Measurements from ENCODE around the gene GATAD2B.

DNA sequence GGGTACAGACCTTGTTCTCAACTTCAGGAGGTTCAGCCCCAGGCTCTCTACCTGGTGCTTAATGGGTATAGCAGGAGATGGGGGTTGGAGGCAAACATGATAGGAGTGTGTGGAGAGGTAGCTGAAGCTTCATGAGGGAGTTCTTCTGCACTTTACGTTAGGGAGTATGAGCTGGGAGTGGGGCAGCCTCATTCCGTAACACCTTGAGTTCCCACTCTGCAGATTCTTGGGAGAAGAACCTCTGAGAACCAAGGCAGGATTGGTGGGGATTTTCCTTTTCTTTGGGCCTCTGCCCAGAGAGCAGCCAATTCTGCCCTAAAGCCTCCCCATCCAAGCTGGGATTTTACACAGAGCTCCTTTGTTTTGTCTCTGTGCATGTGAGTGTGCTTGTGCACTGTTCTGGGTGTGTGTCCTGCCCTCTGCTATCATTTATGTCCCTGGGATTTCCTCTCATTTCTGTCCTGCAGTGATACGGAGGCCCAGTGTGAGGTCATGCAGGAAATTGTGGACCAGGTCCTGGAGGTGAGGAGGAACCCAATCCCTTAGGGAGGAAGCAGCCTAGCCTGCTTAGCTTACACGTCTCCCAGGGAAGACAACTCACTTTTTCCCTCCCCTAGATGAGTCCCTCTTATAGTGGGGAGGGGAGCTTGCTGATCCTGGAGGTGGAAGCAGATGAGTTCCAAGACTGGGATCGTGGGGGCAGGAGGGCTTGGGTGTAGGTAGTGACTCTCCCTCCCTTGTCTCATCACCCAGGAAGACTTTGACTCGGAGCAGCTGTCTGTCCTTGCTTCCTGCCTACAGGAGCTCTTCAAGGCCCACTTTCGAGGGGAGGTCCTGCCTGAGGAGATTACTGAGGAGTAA lies 159.2 kb downstream of the GATAD2B start:
- TF ChIP-seq ZNF202 (tag by site-specific recombination; IDR thresholded peaks at IDR 0.05; ENCODE audit: borderline replicate concordance): no peak
- TF ChIP-seq ZBTB10 (tag by site-specific recombination; IDR thresholded peaks at IDR 0.05): no peak
- TF ChIP-seq, protein P1, sequence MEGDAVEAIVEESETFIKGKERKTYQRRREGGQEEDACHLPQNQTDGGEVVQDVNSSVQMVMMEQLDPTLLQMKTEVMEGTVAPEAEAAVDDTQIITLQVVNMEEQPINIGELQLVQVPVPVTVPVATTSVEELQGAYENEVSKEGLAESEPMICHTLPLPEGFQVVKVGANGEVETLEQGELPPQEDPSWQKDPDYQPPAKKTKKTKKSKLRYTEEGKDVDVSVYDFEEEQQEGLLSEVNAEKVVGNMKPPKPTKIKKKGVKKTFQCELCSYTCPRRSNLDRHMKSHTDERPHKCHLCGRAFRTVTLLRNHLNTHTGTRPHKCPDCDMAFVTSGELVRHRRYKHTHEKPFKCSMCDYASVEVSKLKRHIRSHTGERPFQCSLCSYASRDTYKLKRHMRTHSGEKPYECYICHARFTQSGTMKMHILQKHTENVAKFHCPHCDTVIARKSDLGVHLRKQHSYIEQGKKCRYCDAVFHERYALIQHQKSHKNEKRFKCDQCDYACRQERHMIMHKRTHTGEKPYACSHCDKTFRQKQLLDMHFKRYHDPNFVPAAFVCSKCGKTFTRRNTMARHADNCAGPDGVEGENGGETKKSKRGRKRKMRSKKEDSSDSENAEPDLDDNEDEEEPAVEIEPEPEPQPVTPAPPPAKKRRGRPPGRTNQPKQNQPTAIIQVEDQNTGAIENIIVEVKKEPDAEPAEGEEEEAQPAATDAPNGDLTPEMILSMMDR (tag by site-specific recombination; IDR thresholded peaks at IDR 0.05): no peak
- TF ChIP-seq ZNF121 (tag by site-specific recombination; IDR thresholded peaks at IDR 0.05): no peak
- TF ChIP-seq, protein P2, sequence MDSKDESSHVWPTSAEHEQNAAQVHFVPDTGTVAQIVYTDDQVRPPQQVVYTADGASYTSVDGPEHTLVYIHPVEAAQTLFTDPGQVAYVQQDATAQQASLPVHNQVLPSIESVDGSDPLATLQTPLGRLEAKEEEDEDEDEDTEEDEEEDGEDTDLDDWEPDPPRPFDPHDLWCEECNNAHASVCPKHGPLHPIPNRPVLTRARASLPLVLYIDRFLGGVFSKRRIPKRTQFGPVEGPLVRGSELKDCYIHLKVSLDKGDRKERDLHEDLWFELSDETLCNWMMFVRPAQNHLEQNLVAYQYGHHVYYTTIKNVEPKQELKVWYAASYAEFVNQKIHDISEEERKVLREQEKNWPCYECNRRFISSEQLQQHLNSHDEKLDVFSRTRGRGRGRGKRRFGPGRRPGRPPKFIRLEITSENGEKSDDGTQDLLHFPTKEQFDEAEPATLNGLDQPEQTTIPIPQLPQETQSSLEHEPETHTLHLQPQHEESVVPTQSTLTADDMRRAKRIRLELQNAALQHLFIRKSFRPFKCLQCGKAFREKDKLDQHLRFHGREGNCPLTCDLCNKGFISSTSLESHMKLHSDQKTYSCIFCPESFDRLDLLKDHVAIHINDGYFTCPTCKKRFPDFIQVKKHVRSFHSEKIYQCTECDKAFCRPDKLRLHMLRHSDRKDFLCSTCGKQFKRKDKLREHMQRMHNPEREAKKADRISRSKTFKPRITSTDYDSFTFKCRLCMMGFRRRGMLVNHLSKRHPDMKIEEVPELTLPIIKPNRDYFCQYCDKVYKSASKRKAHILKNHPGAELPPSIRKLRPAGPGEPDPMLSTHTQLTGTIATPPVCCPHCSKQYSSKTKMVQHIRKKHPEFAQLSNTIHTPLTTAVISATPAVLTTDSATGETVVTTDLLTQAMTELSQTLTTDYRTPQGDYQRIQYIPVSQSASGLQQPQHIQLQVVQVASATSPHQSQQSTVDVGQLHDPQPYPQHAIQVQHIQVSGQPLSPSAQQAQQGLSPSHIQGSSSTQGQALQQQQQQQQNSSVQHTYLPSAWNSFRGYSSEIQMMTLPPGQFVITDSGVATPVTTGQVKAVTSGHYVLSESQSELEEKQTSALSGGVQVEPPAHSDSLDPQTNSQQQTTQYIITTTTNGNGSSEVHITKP (tag by site-specific recombination; IDR thresholded peaks at IDR 0.05): no peak
- TF ChIP-seq, protein P3, sequence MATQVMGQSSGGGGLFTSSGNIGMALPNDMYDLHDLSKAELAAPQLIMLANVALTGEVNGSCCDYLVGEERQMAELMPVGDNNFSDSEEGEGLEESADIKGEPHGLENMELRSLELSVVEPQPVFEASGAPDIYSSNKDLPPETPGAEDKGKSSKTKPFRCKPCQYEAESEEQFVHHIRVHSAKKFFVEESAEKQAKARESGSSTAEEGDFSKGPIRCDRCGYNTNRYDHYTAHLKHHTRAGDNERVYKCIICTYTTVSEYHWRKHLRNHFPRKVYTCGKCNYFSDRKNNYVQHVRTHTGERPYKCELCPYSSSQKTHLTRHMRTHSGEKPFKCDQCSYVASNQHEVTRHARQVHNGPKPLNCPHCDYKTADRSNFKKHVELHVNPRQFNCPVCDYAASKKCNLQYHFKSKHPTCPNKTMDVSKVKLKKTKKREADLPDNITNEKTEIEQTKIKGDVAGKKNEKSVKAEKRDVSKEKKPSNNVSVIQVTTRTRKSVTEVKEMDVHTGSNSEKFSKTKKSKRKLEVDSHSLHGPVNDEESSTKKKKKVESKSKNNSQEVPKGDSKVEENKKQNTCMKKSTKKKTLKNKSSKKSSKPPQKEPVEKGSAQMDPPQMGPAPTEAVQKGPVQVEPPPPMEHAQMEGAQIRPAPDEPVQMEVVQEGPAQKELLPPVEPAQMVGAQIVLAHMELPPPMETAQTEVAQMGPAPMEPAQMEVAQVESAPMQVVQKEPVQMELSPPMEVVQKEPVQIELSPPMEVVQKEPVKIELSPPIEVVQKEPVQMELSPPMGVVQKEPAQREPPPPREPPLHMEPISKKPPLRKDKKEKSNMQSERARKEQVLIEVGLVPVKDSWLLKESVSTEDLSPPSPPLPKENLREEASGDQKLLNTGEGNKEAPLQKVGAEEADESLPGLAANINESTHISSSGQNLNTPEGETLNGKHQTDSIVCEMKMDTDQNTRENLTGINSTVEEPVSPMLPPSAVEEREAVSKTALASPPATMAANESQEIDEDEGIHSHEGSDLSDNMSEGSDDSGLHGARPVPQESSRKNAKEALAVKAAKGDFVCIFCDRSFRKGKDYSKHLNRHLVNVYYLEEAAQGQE (tag by site-specific recombination; IDR thresholded peaks at IDR 0.05): no peak
- no peak for TF ChIP-seq ZFP37 (tag by site-specific recombination; IDR thresholded peaks at IDR 0.05)
- TF ChIP-seq ZNF10 (tag by site-specific recombination; IDR thresholded peaks at IDR 0.05): no peak
- TF ChIP-seq ZNF114 (tag by site-specific recombination; IDR thresholded peaks at IDR 0.05): no peak
- no peak for TF ChIP-seq ZNF148 (tag by site-specific recombination; IDR thresholded peaks at IDR 0.05; ENCODE audit: borderline replicate concordance)
